ENCODE data around the gene ZNF652.

Gene ZNF652

GRCh38 chr17:49356320-49356719 is 5.7 kb downstream of the ZNF652 start:
- FAIRE-seq = no peak

DNA sequence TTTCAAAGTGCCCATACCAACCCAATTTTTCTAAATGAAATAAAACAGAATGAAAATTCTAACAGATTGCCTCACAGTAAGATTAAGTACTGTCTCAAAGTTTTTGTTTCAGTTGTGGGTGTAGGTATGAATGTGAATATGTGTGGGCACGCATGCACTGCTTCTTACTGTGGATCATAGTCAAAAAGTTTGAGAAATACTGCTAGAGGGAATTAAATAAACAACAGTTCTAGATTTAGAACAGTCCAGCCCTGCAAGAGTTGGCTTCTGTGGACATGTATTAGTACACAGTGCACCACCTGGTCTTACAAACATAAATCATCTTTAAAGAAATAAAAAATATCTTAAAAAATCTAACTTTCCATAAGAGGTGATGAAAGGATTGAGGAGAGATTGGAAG is 8.4 kb downstream of the ZNF652 start:
- FAIRE-seq = no peak

GRCh38 chr17:49352587-49353154 is 9.4 kb downstream of the ZNF652 start:
- FAIRE-seq = no peak

DNA sequence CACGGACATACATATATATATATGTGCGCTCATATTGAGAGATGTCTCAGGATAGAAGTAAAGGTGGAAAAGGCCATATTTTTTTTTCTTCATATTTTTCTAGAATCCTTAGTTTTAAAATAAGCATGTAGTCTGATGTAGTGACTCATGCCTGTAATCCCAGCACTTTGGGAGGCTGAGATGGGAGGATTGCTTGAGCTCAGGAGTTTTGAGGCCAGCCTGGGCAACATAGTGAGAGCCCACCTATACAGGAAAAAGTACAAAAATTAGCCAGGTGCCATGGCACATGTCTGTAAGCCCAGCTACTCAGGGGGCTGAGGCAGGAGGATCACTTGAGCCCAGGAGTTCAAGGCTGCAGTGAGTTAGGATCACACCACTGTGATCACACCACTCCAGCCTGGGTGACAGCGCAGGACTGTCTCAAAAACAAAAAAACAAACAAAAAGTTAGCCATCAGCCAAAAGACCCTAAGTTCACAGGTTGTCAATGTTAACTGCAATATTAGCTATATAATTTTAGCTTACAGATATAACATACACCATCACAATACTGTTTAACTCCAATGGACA is 10.4 kb downstream of the ZNF652 start:
- FAIRE-seq = no peak

DNA sequence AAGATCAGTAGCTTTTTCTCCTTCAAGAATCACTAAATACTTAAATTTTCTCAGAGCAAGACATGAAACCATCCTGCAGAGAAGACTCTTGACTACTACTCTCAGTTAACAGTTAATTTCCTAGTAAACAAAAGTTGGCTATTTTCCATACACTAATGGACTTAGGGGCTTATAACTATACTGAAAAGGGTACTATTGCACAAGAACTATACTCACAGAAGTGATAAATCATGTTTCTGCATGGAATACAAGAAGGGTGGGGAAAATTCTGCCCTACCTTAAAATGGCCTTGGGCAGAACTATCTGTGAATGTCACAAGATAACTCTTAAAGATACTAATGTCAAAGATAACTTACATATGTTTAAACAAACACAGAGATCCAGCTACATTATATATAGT is 12.5 kb downstream of the ZNF652 start:
- no peak for FAIRE-seq

DNA sequence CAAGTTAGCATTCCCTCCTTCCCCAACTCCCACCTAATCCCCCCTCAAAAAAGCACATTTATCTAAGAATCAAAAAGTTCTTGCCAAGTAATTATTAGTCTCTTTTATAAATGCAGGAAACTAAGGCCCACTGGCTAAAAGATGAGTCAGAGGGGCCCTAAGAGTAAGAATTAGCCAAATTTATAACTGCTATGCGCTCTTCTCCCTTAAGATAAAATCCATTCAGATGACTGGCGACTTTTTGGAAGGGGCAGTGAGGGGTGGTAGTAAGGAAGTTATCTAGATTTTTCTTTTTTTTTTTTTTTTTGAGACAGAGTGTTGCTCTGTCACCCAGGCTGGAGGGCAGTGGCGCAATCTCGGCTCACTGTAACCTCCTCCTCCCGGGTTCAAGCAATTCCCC is 17.1 kb downstream of the ZNF652 start:
- FAIRE-seq = no peak

DNA sequence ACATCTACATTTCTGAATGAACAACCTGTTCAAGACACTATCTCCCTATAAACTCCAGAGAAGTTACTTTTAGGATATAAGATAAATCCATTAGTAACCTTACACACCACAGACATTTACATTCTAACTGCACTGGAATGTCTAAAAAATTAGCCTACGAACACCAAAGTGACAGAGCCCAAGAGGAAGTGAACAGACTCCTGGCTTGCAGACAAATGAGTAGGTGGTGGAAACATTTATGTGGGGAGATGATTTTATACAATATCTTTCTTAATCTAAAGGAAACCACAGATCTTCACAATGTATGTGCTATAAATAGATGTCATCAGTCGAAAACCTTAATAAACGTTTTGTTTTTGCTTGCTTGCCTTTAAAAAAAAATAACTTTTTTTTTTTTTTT is 18.8 kb downstream of the ZNF652 start:
- no peak for FAIRE-seq

DNA sequence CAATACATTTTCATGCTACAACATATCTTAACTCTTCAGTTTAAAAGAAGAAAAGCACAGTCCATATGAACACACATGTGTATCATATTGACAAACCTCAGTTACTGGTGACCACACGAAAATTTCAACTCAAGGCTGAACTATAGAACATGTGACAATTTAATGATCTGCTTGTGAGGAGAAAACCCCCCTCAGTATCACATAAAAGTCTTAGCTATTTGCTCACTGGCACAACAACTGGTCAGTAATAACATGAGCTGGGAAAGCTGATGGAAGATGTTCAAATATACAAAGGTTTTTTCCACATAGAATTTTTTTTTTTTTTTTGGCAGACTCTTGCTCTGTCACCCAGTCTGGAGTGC is 19.5 kb downstream of the ZNF652 start:
- no peak for FAIRE-seq

DNA sequence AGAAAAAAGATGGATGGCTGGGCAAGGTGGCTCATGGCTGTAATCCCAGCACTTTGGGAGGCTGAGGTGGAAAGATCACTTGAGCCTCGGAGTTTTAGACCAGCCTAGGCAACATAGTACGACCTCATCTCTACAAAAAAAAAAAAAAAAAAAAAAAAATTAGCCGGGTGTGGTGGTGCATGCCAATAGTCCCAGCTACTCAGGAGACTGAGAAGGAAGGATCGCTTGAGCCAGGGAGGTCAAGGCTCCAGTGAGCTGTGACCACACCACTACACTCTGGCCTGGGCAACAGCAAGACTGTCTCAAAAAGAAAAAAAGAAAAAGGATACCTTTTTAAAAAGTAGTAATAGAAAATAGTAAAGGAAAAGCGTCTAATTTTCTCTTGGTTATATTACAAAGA is 20.7 kb downstream of the ZNF652 start:
- FAIRE-seq = no peak

- FAIRE-seq = no peak
These were observed 22.7 kb downstream of the ZNF652 start for GRCh38 chr17:49339354-49339753.

GRCh38 chr17:49338883-49339282 is 23.2 kb downstream of the ZNF652 start:
- FAIRE-seq = no peak

- no peak for FAIRE-seq
These were observed 24.2 kb downstream of the ZNF652 start for GRCh38 chr17:49337884-49338283.

DNA sequence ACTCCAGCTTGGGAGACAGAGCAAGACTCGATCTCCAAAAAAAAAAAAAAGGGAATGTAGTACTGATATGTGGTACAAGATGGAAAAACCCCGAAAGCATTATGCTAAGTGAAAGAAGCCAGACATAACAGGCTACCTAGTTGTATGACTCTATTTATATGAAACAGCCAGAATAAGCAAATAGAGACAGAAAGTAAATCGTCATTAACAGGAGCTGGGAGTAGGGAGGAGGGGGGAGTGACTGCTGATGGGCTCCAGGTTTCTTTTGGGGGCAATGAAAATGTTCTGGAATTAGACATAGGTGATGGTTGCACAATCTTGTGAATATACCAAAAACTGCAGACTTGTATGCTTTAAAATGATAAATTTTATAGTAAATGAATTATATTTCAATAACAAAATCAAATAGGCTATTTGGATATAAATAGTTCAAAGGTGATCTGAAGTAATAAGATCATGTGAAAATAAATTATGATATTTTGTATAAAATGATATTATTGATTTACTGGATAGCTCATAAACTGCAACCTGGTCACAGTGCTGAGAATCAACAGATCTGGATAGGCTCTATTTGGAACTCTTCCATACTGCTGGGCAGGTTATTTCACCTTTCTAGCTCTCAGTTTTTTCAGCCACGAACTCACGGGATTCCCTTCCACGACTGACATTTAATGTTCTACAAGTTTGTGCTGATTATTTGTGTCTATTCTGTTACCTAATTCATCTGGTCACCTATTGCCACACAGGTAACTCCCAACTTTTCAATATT is 27.1 kb downstream of the ZNF652 start:
- peak; percentile 41 for FAIRE-seq

DNA sequence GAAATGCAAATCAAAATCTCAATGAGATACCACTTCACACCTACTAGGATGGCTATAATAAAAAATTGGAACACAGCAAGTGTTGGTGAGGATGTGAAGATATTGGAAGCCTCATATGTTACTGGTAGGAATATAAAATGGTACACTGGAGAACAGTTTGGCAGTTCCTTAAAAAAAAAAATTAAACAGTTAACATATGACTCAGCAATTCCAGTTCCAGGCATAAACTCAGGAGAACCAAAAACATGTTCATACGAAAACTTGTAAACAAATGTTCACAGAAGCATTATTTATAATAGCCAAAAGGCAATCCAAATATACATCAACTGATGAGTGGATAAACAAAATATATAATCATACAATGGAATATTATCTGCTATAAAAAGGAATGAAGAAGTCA is 28.2 kb downstream of the ZNF652 start:
- no peak for FAIRE-seq

GRCh38 chr17:49327835-49328784 is 33.9 kb downstream of the ZNF652 start:
- no peak for FAIRE-seq

GRCh38 chr17:49325980-49326379 is 36.1 kb downstream of the ZNF652 start:
- FAIRE-seq = no peak

- no peak for FAIRE-seq
These were observed 43.5 kb downstream of the ZNF652 start for GRCh38 chr17:49318435-49318965.

DNA sequence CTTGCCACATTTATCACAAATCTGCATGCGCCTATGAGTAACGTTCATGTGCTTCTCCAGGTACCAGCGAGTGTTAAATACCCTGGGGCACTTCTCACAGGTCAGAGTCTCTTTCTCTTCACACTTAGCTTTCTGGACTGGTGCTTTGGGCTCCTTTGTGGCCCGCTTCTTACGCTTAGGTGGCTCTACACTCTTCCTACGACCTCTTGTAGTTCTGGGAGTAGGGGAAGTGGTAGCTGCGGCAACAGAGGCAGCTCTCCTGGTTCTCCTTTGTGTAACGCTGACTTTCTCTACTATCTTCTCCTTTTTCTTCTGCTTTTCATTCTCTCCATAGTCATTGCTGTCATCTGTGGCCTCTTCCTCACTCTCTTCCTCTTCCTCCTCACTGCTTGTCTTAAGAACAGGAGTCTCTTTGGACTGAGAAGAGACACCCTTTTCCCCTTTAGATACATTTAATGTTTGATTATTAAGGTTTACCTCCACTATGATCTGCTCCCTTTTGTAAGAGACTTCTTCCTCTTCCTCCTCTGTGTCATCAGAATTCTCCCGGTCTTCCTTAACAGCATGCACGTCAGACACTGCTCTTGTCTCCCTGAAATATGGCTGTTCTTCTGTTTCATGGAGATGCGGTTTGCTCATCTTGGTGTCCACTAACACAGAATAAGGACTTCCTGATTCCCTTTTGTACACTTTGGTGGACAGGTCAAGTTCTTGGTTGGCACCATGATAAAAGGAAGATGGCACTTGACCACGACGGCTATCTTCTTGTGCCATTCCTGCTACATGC is 45.0 kb downstream of the ZNF652 start:
- FAIRE-seq = no peak

GRCh38 chr17:49316258-49316570 is 45.8 kb downstream of the ZNF652 start:
- FAIRE-seq = no peak

DNA sequence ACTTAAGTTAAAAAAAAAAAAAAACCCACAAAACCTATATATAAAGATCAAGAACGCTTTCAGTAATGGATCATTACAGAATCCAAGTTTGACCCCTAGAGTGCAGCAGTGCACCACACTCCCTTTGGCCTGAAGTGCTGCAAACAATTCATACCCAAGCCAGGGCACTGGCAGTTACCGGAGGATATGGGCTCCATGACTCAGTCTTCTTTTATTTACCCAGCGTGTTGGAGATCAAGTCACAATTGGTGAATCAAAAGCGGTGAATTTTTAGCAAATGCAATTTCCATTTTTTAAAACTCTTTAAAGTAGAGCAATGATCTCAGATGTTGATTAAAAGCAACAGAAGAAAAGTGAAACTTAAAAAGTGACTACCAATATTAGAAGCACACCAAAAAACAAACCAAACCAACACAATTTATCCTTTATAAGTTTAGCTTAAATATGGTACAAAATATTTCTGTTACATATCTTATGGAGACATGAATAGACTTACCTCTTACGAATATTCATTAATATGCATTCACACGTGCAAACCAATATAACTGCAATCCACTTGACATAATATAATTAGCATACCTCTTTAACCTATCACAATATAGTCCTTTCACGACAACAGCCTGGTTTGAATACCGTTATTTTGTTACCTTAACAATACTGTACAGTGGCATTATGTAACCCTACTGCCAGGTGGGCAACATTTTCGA is 46.3 kb downstream of the ZNF652 start:
- peak; percentile 95 for FAIRE-seq

DNA sequence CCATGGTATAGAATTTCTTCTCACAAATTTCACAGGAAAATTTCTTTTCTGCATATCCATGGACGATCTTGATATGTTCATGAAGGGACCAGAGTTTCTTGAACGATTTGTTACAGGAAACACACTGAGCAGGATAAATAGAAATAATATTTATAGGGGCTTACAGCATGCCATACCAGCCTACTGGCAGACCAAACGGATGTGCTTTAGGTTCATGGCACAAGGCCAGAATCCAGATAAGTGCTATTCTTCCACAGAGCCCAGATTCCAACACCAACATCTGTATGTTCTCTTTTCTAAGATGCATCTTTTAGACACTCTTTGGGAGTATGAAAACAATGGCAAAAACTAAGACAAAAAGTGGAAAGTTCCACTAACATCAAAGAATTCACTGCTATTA is 49.3 kb downstream of the ZNF652 start:
- FAIRE-seq = no peak

DNA sequence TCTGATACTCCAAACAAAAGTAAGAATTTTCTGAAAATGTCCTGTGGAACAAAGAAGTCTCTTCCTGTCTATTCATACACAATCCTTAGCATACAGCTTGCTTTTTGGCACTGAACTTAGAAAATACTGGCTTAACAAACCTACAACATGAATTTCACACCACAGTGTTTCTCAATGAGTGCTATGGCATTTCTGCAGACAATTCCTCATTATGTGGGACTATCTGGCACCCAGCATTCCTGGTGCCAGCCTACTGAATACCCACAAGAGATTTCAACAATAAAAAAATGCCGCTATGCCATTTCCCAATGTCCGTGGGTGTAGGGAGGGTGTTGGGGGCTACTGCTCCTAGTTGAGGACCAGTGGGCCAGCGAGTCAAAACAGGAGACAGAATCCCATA is 62.1 kb downstream of the ZNF652 start:
- no peak for FAIRE-seq
